H1 (cell line): ENCODE results near the gene HDDC3. TPM values are rescaled to one million over a fixed set of nuclear protein-coding genes. Genes with fewer than 3 reads are reported as not detected.

Experiments
- CTCF ChIA-PET: fragments of 300-600 bp; sonication (Branson Sonifier 250); formaldehyde crosslinking; loops from one replicate; lab custom pipeline; 2021; ENCODE audit not compliant: partially characterized antibody; lab: Charles Lee
- POLR2A ChIA-PET: fragments of 300-600 bp; sonication (Branson Sonifier 250); formaldehyde crosslinking; loops from one replicate; lab custom pipeline; 2021; ENCODE audit warnings: inconsistent platforms; ENCODE audit not compliant: partially characterized antibody; lab: Charles Lee
- DNase-seq, 2 experiments: peaks; one replicate each; pipeline versions ENCODE4 v3.0.0 to v3.0.0-alpha.2; 2010 to 2022; ENCODE audit warnings: low spot score in 2 of 2, low read depth in 1 of 2, mixed read lengths in 1 of 2
- FAIRE-seq: peaks from 2 replicates; lab custom pipeline; 2011; peaks lifted over from hg19 to GRCh38; lab: Jason Lieb, UNC
- H2AFZ ChIP-seq: 2 replicates; pipeline ENCODE4 v1.8.1; 2012; ENCODE audit warnings: low read length, inconsistent platforms
- H2AK5ac ChIP-seq: 2 replicates; pipeline ENCODE4 v1.6.1; 2013; ENCODE audit warnings: low read depth, low read length
- H2BK120ac ChIP-seq: replicated peaks from 2 replicates; pipeline ENCODE3; 2013; ENCODE audit warnings: low read depth, low read length, inconsistent platforms
- H2BK12ac ChIP-seq: 2 replicates; pipeline ENCODE4 v1.6.1; 2013; ENCODE audit warnings: low read depth, low read length
- H2BK15ac ChIP-seq: 2 replicates; pipeline ENCODE4 v1.6.1; 2013; ENCODE audit warnings: low read length
- H2BK20ac ChIP-seq: 2 replicates; pipeline ENCODE4 v1.6.1; 2013; ENCODE audit warnings: low read length
- H2BK5ac ChIP-seq: 2 replicates; pipeline ENCODE4 v1.6.1; 2013; ENCODE audit warnings: low read depth, low read length
- H3K14ac ChIP-seq: 2 replicates; pipeline ENCODE4 v1.6.1; 2013; ENCODE audit warnings: inconsistent platforms; ENCODE audit not compliant: insufficient read length
- H3K18ac ChIP-seq: 2 replicates; pipeline ENCODE4 v1.6.1; 2013; ENCODE audit warnings: low read length; ENCODE audit errors: extremely low read depth
- H3K23ac ChIP-seq: 2 replicates; pipeline ENCODE4 v1.6.1; 2013; ENCODE audit warnings: inconsistent platforms; ENCODE audit not compliant: insufficient read length
- H3K23me2 ChIP-seq: 2 replicates; pipeline ENCODE4 v1.6.1; 2013; ENCODE audit warnings: low read depth, low read length
- H3K27ac ChIP-seq: 2 replicates; pipeline ENCODE4 v1.6.1; 2011; ENCODE audit warnings: low read depth, low read length, inconsistent platforms
- H3K27me3 ChIP-seq, 4 experiments: replicated peaks in 1 of 4; 1 replicate in 1 of 4; 2 replicates in 3 of 4; pipeline versions ENCODE4 v1.6.1 to v1.8.1; 2011 to 2013; ENCODE audit warnings: low read length in 3 of 4, mild to moderate bottlenecking in 3 of 4, inconsistent platforms in 2 of 4, mixed read lengths in 2 of 4, moderate library complexity in 1 of 4; ENCODE audit not compliant: control insufficient read depth in 3 of 4, insufficient read depth in 3 of 4; ENCODE audit errors: extremely low read depth in 1 of 4
- H3K36me3 ChIP-seq, 4 experiments: 2 replicates each; pipeline versions ENCODE4 v1.6.1 to v1.8.1; 2011 to 2013; ENCODE audit warnings: mild to moderate bottlenecking in 4 of 4, low read length in 3 of 4, moderate library complexity in 2 of 4, control low read depth in 1 of 4, inconsistent platforms in 1 of 4; ENCODE audit not compliant: insufficient read depth in 4 of 4, control insufficient read depth in 2 of 4
- H3K4ac ChIP-seq: replicated peaks from 2 replicates; pipeline ENCODE3; 2013; ENCODE audit warnings: low read length, low read depth, mixed read lengths, inconsistent platforms; ENCODE audit not compliant: insufficient read length
- H3K4me1 ChIP-seq, 4 experiments: replicated peaks in 1 of 4; 1 replicate in 1 of 4; 2 replicates in 3 of 4; pipeline versions ENCODE4 v1.6.1 to v1.8.1; 2011 to 2013; ENCODE audit warnings: low read length in 3 of 4, inconsistent platforms in 2 of 4, mixed read lengths in 1 of 4; ENCODE audit not compliant: insufficient read depth in 4 of 4, control insufficient read depth in 3 of 4
- H3K4me2 ChIP-seq, 2 experiments: 2 replicates each; pipeline versions ENCODE4 v1.6.1 to v1.8.1; 2011 to 2013; ENCODE audit warnings: low read depth in 2 of 2, low read length in 2 of 2, control low read depth in 1 of 2, inconsistent platforms in 1 of 2, mild to moderate bottlenecking in 1 of 2; ENCODE audit not compliant: insufficient read depth in 1 of 2
- H3K4me3 ChIP-seq, 4 experiments: fragments of 200-600, 300-600 bp in 1 of 4; sonication (generic), shearing (Covaris generic), sonication (Bioruptor Twin) in 1 of 4; 2 replicates each; pipeline versions ENCODE4 v1.5.1 to v1.8.1; 2011 to 2016; ENCODE audit warnings: low read length in 4 of 4, low read depth in 3 of 4, control low read depth in 2 of 4, inconsistent platforms in 2 of 4, mild to moderate bottlenecking in 2 of 4, mixed read lengths in 1 of 4, moderate library complexity in 1 of 4; ENCODE audit not compliant: insufficient read depth in 2 of 4; ENCODE audit errors: extremely low read depth in 1 of 4
- H3K56ac ChIP-seq: replicated peaks from 2 replicates; pipeline ENCODE3; 2013; ENCODE audit warnings: low read depth, mild to moderate bottlenecking, mixed read lengths, low read length, inconsistent platforms; ENCODE audit not compliant: insufficient read length
- H3K79me1 ChIP-seq: 2 replicates; pipeline ENCODE4 v1.6.1; 2013; ENCODE audit warnings: low read depth, low read length, control low read depth
- H3K79me2 ChIP-seq, 2 experiments: 2 replicates each; pipeline versions ENCODE4 v1.6.1 to v1.8.1; 2012 to 2013; ENCODE audit warnings: low read length in 2 of 2, mild to moderate bottlenecking in 2 of 2, inconsistent platforms in 1 of 2; ENCODE audit not compliant: insufficient read depth in 2 of 2, control insufficient read depth in 1 of 2
- H3K9ac ChIP-seq, 4 experiments: replicated peaks in 1 of 4; 1 replicate in 1 of 4; 2 replicates in 3 of 4; pipeline versions ENCODE4 v1.6.1 to v1.8.1; 2011 to 2013; ENCODE audit warnings: low read depth in 3 of 4, low read length in 3 of 4, control low read depth in 2 of 4, mild to moderate bottlenecking in 2 of 4, moderate library complexity in 2 of 4, inconsistent platforms in 1 of 4; ENCODE audit errors: extremely low read depth in 1 of 4
- H3K9me3 ChIP-seq, 2 experiments: 2 replicates each; pipeline versions ENCODE4 v1.6.1 to v1.8.1; 2012 to 2013; ENCODE audit warnings: mild to moderate bottlenecking in 2 of 2, moderate library complexity in 2 of 2, control low read depth in 1 of 2, inconsistent platforms in 1 of 2, low read depth in 1 of 2, low read length in 1 of 2, mixed read lengths in 1 of 2; ENCODE audit not compliant: insufficient read depth in 2 of 2
- H4K20me1 ChIP-seq, 2 experiments: replicated peaks in 1 of 2; 2 replicates each; pipeline versions ENCODE3 to v1.8.1; 2011 to 2013; ENCODE audit warnings: inconsistent platforms in 2 of 2, low read length in 2 of 2, mild to moderate bottlenecking in 1 of 2; ENCODE audit not compliant: insufficient read depth in 2 of 2, control insufficient read depth in 1 of 2
- H4K5ac ChIP-seq: 2 replicates; pipeline ENCODE4 v1.6.1; 2013; ENCODE audit warnings: low read length, low read depth, mixed read lengths, inconsistent platforms; ENCODE audit not compliant: insufficient read length
- H4K8ac ChIP-seq: 2 replicates; pipeline ENCODE4 v1.8.0; 2013; ENCODE audit warnings: mild to moderate bottlenecking, moderate library complexity, low read length, inconsistent platforms; ENCODE audit not compliant: insufficient read depth; ENCODE audit errors: extremely low read depth
- H4K91ac ChIP-seq: replicated peaks from 2 replicates; pipeline ENCODE3; 2013; ENCODE audit warnings: low read length, mixed read lengths, inconsistent platforms; ENCODE audit not compliant: insufficient read length
- CEBPB ChIP-seq: IDR thresholded peaks from 2 replicates; pipeline ENCODE4 v1.6.1; 2012; ENCODE audit warnings: low read depth, low read length
- CHD2 ChIP-seq: IDR thresholded peaks from 2 replicates; pipeline ENCODE4 v1.6.1; 2012; ENCODE audit warnings: low read length, improper control_type of control experiment
- EGR1 ChIP-seq: IDR thresholded peaks from 2 replicates; pipeline ENCODE4 v1.6.1; 2011; ENCODE audit warnings: low read depth, low read length, borderline replicate concordance
- FOSL1 ChIP-seq: IDR thresholded peaks from 2 replicates; pipeline ENCODE4 v1.6.1; 2011; ENCODE audit warnings: mild to moderate bottlenecking, low read depth, low read length, moderate library complexity; ENCODE audit not compliant: insufficient read depth
- GABPA ChIP-seq: IDR thresholded peaks from 2 replicates; pipeline ENCODE4 v1.6.1; 2011; ENCODE audit warnings: mild to moderate bottlenecking, low read length, moderate library complexity, borderline replicate concordance; ENCODE audit not compliant: insufficient read depth
- HDAC6 ChIP-seq: IDR thresholded peaks from one replicate; pipeline ENCODE4 v1.7.1; 2012; ENCODE audit warnings: low read depth, mild to moderate bottlenecking, inconsistent platforms, low read length, moderate library complexity
- JUN ChIP-seq: IDR thresholded peaks from 2 replicates; pipeline ENCODE4 v1.6.1; 2011; ENCODE audit warnings: low read depth, mild to moderate bottlenecking, improper control_type of control experiment, low read length
- RXRA ChIP-seq: IDR thresholded peaks from 2 replicates; pipeline ENCODE4 v1.6.1; 2011; ENCODE audit warnings: low read depth, mild to moderate bottlenecking, low read length, moderate library complexity; ENCODE audit not compliant: insufficient read depth
- SRF ChIP-seq: IDR thresholded peaks from 2 replicates; pipeline ENCODE4 v1.6.1; 2011; ENCODE audit warnings: mild to moderate bottlenecking, low read depth, low read length, moderate library complexity
- TEAD4 ChIP-seq: IDR thresholded peaks from 2 replicates; pipeline ENCODE4 v1.6.1; 2012; ENCODE audit warnings: low read depth, low read length, inconsistent platforms, mixed read lengths
- YY1 ChIP-seq: IDR thresholded peaks from 2 replicates; pipeline ENCODE4 v1.6.1; 2011; ENCODE audit warnings: low read depth, mild to moderate bottlenecking, low read length
- WGBS, 2 experiments: shearing (Covaris generic) in 1 of 2; methylation state at CpG; one replicate each; pipeline versions ENCODE4 v1.1.6 to v1.1.7; 2013 to 2015; ENCODE audit warnings: low lambda C conversion rate in 2 of 2, mixed read lengths in 2 of 2, inconsistent platforms in 1 of 2, low coverage in 1 of 2, missing lambda C conversion rate in 1 of 2; ENCODE audit not compliant: insufficient replicate concordance in 2 of 2, insufficient coverage in 1 of 2, insufficient read length in 1 of 2; ENCODE audit errors: extremely low coverage in 1 of 2, missing lambda C conversion rate in 1 of 2; 5-methylcytosine and 5-hydroxymethylcytosine counted together
- polyA plus RNA-seq, 7 experiments: library from polyadenylated mRNA; depleted of rRNA in 3 of 7; stranded (reverse) in 5 of 7; unstranded in 2 of 7; fragments of >200 nt in 5 of 7; fragments of 200-250 nt in 2 of 7; gene quantifications; 1 replicate in 5 of 7; 2 replicates in 1 of 7; 4 replicates in 1 of 7; pipeline versions ENCODE4 v1.2.1 to v1.2.3, GENCODE V29; 2011 to 2013; ENCODE audit warnings: missing spikeins in 2 of 7, mixed read lengths in 2 of 7
- total RNA-seq: library from RNA; stranded (reverse); fragmentation: NEBNext Ultra II Directional; extraction: Animal tissue kit (Norgen Biotek cat#: 25700); gene quantifications from 2 replicates; pipeline ENCODE4 v1.2.1, GENCODE V29; 2021

HDDC3 gene
- total and polyA plus RNA-seq, 2 of the 8 experiments (the other 6 are each of a cell fraction or from before 2014, with no cell fraction given), result 16.3 to 16.5 TPM

DNA sequence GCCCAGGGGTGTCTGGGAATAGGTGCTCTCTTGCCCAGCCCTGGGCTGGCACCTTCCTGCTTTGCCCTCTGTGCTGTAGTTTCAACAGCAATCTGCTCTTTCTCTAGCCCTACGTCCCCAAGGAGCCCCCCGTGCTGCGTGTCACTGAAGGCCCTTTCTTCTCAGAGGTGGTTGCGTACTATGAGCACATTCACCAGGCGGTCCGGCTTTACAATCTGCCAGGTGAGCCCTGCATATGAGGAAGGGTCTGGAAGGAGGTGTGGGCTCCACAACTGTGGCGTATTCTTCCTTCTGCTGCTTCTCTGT, 19.6 kb downstream of the HDDC3 start:
- no peak overlapping the region for H3K56ac ChIP-seq
- no peak overlapping the region for H2BK12ac ChIP-seq
- H3K23me2 ChIP-seq, result no peaks in the 10 kb centered on the region
- no peak overlapping the region for H3K14ac ChIP-seq
- WGBS, 2 experiments, result 87% methylated on average over 7 of the region's 7 CpGs; no CpG with 5 or more reads in 1 of the 2 experiments
- H2AFZ ChIP-seq, result no peak overlapping the region
- no peak overlapping the region for H3K4ac ChIP-seq
- H3K36me3 ChIP-seq, result no peaks in the 10 kb centered on the region; a peak in 3 of 8 replicates
- no peaks in the 10 kb centered on the region for H3K27me3 ChIP-seq
- ChIA-PET POLR2A (no interaction called here), CTCF (interaction anchor here (0.6 to 6.8 kb wide), 3 partner anchors 15 to 356 kb away, joined by 3 to 87 read pairs (median 4); partner anchors contain the start of genes HDDC3 and UNC45A)
- FAIRE-seq, result no peak
- peaks cover 2 to 3% of the 10 kb centered on the region in 2 experiments for H4K20me1 ChIP-seq
- no peak for DNase-seq
- no peak overlapping the region for H3K9ac ChIP-seq
- no peaks in the 10 kb centered on the region for H3K79me2 ChIP-seq
- H3K4me3 ChIP-seq, result no peak overlapping the region
- H3K23ac ChIP-seq, result no peak overlapping the region
- H3K4me1 ChIP-seq, result peaks cover 0 to 2% (median 0%) of the 10 kb centered on the region in 4 experiments; a peak in 2 of 7 replicates
- no peak overlapping the region for H2BK15ac ChIP-seq
- no peak overlapping the region for H2BK120ac ChIP-seq
- no peak overlapping the region for H3K27ac ChIP-seq
- H4K8ac ChIP-seq, result no peak overlapping the region
- H4K91ac ChIP-seq, result no peak overlapping the region
- no peak overlapping the region for H3K4me2 ChIP-seq
- no peak overlapping the region for H2AK5ac ChIP-seq
- no peak for TF ChIP-seq YY1
- no peak for TF ChIP-seq FOSL1
- TF ChIP-seq HDAC6, result no peak
- TF ChIP-seq TEAD4, result no peak
- TF ChIP-seq CHD2, result no peak
- TF ChIP-seq SRF, result no peak
- no peak for TF ChIP-seq CEBPB
- no peak for TF ChIP-seq GABPA
- no peak for TF ChIP-seq RXRA
- TF ChIP-seq EGR1, result no peak
- no peak for TF ChIP-seq JUN
- H2BK5ac ChIP-seq, result no peak overlapping the region
- no peak overlapping the region for H4K5ac ChIP-seq
- no peaks in the 10 kb centered on the region for H3K9me3 ChIP-seq
- no peak overlapping the region for H3K18ac ChIP-seq
- H3K79me1 ChIP-seq, result no peaks in the 10 kb centered on the region
- no peak overlapping the region for H2BK20ac ChIP-seq
